NCI-H82 (cell line): ENCODE measurements around the gene RAD51B.

Source experiments
- DNase-seq: peaks from one replicate; lab custom pipeline; 2025; lab: John Stamatoyannopoulos, UW

The RAD51B gene

DNA sequence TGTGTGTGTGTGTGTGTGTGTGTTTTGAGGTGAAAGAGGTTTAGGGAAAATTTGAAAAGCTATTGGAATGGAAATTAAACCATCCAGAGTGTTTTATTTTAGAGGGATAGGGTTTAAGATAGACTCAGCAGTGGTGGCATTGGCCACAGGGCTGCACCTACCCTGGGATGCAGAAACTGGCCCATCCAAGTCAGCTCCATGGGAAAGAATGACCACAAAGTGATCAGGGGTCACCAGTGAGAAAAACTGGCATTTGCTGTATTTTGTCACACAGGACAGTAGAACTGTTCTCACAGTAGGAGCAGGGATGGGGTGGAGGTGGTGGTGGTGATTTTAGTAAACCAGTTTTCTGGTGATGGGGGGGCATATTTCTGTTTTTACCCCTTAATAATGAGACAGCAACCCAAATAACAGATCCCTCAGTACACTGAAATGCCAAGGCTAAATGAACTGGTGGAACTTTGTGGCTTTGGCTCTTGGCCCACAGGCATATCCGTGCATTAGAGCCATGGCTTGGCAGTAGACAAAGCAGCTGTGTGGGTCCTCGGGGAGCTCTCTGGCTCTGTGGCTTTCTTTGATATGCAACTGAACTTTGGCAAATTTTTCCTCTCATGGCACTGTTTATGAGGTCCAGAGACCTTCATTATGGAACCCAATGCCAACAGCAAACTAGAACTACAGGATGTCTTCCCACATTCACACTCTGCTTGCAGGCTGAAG lies 625.0 kb downstream of the RAD51B start:
- no peak for DNase-seq

DNA sequence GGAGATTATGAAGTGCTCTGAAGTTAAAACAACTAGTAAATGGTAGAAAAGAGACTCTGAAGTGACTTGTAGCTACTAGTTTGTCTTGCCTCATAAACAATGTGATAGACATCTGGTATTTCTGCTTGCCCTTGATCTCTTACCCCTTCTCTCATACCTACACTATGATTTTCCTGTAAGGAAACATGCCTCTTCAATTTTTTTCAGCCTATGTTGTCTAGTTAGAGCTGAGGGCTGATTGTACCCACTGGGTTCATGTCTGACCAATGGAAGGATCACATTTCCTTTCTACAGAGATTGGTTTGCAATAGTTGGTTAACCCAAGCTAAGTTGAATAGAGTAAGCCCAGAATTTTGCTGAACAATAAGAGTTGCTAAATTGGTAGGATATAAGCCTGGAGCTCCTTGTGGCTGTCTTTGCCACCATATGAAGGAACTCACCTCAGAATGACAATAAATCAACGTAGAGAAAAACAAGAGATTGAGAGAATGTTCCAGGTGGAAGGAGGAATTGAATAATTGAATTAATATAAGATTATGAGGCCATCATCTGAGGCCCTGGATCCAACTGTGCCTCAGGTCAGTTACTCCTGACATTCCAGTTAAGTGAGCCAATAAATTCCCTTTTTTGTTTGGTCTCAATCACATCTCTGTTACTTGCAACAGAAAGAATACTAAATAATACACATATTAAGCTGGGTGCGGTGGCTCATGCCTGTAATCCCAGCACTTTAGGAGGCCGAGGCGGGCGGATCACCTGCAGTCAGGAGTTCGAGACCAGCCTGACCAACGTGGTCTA lies 626.9 kb downstream of the RAD51B start:
- DNase-seq: no peak

DNA sequence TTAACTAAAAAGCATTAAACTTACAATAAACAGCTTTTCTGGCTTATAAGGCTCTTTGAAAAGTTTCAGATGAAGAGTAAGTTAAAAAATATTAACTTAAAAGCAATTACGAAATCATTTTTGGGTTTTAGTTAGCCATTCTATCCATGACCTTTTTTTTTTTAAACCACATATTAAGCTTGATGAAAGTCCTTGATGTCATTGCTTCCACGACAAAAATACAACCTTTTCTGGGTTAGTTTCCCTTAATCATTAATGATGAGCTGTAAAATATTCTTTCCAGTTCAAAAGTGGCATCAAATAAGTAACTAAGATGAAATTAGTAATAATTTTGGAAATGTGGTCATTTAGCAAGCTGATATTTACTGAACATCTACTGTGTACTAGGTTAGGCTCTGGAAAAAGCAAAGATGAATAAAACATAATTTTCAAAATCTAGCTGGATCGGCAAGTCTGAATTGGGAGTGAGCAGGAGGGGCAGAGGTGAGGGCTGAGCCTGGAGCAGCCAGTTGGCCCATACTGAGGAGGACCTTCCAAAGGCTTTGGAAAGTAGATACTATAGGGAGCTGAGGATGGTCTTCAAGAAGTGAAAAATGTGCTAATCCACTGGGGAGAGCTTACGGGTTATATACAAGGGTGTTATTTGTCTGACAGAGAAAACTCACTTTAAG lies 628.1 kb downstream of the RAD51B start:
- no peak for DNase-seq

DNA sequence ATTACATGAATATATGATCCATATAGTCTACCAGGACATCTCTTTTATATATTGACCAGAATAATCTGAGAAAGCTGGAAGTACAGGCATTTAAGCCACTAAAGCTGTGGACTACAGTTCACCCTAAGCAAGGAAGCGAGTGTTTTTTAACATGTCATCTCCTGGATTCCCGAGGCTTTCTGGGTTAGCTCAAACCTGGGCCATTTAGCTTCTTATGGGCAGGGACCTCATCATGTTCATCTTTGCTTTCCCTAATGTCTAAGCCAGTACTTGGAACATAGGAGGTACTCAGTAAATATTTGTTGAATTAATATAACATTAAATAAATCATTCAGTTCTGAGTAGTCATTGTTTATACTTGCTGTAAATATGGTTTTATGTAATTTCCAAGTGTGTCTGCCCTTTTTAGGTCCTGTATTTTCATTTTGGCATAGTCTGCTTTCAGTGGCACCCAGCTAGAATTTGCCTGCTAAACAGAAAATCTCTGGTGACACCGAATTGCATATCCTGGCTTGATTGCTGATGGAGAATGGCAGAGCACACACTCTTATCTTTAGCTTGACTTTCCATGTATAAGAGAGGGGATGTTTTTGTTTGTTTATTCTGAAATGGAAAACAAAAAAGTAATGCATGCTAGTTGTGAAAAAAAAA lies 628.8 kb downstream of the RAD51B start:
- no peak for DNase-seq

DNA sequence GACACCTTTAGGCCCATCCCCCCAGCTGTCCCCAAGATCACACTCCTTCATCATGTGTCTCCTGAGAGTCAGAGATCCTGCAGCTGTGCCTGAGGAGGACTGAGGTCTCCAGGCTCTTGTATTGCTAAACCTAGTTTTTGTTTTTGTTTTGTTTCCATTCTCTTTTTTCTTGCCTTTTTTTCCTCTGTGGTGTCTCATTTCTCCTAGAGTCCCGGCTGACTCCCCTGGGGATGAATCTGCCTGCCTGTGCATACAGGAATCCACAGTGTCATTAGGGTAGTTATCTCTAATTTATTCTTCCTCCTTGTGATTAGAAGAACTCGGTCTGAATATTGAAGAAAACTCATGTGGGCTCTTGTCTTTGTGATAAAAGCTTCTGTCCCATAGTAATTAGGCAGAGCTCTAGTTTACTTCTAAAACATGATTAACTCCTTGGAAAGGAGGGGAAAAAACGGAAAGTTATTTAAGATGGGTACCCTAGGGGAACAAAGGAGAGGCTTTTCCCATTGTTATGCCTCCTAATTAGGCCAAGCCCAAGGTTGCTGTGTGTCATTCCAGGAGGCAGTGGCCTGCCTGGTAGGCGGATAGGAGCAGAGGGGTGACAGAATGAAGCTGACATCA lies 630.1 kb downstream of the RAD51B start:
- no peak for DNase-seq

DNA sequence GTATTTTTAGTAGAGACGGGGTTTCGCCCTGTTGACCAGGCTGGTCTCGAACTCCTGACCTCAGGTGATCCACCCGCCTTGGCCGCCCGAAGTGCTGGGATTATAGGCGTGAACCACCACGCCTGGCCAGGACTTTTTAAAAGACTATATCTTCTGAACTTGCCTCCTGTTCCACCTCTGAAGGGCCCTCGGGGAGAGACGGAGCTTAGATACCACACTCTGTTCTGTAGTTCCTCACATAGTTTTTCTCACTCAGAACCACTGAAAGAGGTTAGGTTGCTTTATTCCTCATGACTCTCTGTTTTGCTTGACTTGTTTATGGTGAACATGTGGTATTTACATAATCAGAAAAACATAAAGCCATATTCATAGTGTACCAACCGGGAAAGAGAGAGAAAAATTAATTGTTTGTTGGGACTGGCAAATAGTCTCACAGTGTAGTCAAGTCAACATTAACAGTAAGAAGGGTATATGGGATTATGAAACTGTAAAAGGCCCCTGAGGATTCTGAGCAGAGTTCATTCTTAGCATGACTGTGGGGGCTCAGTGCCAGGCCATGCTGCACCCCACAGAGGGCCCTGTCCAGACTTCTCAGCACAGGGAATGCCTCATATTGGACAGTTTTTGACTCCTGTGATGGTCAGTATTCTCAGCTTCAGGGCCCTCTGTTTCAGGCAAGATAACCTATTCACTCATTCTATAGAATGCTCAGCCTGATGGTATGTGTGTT lies 631.0 kb downstream of the RAD51B start:
- no peak for DNase-seq

DNA sequence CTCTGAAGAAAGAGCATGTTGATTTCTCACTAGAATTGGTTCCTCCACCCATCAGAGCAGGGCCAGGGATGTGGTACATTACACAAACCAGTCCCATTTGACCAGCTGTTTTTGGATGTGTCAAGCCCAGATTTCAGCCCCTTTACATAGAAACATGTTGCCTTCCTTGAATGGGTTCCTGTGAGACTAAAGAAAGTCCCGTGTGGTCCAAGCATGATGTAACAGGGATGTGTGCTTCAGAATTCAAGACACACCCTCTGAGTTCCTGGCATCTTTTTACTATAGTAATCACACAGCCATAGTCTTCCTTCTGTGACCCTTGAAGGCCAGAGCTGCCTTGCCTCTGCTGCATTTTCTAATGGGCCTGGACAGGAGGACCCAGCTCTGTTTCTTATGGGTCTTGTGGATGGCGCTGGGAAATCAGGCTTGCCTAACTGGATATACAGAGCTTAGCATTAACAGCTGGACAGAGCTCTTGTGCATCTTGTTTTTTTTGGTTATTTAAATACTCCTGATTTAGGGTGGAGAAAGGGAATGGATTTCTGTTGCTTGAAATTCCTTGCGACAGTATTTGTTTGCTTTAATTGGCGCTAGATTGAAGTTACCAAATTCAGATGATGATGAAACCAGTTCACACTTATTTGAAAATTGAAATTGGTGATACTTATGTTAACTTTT lies 632.3 kb downstream of the RAD51B start:
- DNase-seq: peak; percentile 8

DNA sequence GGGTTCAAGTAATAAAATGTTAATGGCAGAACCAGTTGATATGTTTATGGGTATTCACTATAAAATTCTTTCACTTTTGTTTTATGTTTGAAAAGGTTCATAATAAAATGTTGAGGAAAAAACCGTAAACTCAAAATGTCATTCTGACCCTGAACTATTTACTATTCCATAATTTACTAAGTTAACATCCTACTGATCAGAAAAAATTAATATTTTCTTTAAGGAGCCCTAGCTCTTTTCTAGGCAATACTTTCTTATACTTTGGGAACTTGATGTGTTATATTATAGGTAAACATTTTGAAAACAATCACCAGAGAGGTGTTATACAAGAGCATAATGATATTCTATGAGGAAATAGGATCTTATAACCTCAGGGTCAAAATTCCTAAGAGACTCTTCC lies 638.7 kb downstream of the RAD51B start:
- DNase-seq: no peak

DNA sequence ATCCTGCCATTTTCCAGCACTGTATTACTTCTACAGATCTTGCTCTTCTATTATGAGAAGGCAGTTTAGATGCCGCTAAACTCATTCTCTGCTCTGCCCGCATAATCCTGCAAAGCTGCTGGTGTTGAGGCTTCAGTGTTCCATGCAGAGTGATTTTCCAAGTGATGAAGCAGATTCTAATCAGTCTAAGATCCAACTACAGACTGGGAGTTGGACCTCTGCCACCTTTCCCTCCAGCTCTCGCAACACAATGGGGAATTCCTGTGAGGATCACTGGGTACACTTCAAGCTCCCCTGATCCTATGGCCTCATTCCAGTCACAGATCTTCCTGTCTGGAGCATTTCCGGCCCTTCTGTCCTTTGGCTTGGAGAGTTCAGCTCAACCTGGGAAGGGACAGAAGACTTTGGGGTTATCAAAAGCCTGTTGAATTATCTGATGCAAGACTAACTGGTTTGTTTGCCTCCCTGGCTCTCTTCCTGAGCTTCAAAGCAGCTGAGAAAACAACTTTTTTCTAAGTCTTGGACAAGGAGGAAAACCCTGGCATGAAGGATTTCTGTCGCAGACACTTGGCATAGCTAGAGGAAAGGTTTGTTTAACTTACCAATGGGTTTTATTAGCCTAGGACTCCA lies 639.4 kb downstream of the RAD51B start:
- peak; percentile 55 for DNase-seq

DNA sequence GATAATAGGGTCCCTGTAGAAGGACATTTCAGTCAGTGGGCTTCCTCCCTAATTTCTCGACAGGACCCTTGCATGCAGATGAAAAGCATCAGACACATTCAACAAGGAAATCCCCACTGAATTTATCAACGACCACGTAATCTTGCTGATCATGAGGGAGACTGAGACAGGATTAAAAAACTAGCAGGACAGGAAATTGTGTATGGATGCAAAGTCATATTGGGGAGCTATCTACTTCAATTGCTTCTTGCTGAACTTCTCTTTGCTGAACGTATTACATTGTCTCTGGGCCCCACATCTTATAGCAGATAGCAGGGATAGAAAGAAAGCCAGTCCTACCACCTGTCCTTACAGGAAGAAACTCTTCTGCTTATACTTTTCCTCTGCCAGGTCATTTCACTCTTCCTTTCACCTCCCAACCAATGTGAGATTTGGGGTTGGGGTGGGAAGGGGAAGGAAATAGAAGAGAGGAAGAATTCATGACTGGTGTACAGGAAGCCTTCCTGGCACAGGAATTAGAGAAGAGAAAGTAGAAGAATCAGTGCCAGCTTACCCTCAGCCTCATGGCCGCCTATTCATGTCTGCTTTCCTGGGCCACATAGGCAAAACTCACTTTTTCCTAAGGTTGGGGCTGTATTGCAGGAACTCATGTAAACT lies 640.0 kb downstream of the RAD51B start:
- no peak for DNase-seq

DNA sequence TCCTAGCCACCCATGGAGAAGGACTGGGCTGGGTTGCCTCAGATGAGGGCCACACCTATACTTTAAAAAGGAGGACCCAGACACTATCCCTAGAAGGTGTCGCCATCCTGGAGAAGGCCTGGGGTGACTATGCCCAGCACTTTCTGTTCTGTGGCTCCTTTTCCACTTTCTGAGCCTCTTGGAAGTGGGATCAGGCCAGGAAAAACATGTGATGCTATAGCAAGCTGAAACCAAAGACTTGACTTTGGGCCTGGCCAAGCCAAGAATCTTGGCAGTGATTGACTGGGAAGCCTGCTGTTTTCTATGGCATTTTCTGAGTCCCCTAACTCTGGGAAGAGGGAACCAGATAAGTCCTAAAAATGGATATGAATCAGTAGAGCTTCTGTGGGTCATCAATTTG lies 641.0 kb downstream of the RAD51B start:
- DNase-seq: no peak

DNA sequence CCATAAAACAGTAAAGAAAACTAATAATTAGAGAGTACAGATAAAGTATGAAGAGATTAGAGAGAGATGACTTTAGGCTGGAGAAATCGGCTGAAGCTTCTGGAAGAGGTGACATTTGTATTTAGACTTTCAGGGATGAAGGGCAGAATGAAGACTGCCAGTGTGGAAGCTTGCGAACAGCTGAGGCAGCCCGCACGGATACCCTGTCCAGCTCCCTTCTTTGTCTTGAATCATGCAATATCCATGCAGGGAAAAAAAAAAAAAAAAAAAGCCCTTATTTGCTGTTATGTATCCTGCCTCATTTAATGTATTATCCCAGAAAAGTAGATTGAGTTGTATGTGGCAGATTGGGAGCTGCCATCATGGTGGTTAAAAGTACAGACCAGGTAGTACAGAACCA lies 641.5 kb downstream of the RAD51B start:
- DNase-seq: no peak

DNA sequence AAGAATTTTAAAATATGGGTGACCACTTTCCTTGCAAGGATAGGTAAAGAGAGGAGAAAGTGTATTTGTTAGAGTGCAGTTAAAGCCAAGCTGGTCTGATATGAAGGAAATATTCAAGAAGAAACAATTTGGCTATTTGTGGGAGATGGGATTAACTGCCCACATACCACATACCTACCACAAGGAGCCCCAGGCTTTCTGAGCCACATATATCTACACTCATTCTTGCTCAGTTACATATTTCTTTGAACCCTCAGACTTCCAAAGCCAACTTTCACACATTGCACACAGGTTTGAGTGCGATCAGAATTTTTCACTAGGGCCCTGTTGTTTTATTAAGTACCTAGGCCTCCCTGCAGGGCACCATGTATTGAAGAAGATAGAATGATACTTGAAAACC lies 643.1 kb downstream of the RAD51B start:
- DNase-seq: no peak

DNA sequence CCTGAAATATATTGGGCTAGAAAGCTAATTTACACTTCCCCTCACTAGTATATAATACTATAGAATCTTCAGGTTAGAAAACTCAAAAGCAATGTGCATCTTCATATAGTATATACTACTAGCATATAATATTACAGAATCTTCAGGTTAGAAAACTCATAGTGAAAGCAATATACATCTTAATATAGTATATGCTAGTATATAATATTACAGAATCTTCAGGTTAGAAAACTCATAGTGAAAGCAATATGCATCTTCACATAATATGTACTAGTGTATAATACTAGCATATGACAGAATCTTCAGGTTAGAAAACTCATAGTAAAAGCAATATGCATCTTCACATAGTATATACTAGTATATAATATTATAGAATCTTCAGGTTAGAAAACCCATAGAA lies 643.7 kb downstream of the RAD51B start:
- no peak for DNase-seq

DNA sequence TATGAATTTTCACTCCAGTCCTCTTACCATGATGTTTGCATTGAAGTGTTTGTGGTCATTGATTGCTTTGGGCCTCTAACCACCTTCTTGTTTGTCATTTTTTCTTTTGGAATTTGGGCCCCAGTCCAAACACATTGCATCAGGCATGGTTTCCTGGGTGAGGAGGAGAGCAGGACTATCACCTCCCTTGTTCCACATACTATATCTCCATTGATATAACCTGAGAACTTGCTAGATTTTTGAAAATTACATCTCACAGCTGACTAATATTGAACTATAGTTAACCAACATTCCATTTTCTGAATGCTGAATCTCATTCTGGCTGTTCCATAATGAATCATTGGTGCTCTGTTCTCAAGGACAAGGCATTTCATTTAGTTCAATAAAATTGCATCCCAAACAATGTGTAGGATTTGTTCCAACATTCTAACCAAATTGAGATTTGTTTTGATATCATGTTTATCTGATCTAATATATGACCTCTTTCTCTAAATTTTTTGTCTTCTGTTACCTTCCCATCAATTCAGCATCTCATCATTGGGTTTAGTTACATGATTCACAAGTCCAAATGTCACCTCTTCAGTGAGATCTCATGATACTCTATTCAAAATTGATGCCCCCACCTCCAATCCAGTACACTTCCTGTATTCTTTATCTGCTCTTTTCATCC lies 644.3 kb downstream of the RAD51B start:
- DNase-seq: no peak

DNA sequence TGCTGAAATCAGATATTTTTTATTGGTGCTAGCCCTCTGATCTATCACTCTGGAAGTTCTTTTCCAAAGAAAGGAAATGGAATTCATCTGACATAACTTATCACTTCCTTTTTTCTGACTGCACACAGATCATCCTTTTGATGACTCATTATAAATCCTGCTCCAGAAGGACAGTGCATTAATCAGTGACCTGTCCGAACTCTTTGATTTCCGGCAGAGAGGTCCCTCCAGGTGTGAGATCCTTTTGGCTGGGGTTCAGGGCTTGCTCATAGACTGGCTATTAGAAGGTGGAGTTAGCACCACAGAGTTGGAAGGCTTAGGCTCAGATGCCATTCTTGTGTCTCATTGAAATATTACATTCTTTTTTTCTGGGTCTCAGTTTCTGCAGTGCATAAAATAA lies 645.1 kb downstream of the RAD51B start:
- no peak for DNase-seq

DNA sequence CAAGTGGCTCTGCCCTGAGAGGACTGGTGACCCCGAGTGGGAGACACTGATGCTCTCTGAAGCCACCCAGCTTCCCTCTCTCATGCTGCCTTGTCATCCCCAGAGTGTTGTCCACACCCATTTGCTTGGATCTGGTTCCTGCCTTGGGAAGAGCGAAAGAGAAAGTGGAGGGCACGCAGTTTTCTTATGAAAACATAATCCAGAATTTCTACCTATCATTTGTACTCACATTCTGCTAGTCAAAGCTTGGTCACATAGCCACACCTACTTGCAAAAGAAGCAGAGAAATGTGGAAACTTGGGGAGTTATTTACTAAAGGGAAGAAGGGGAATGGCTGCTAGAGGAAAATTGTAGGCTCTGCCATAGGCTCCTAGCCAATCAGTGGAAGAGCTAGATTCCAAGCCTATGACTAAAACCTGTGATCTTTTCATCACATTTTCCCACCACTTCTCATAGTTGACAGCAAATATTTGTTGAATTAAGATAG lies 647.0 kb downstream of the RAD51B start:
- DNase-seq: no peak

DNA sequence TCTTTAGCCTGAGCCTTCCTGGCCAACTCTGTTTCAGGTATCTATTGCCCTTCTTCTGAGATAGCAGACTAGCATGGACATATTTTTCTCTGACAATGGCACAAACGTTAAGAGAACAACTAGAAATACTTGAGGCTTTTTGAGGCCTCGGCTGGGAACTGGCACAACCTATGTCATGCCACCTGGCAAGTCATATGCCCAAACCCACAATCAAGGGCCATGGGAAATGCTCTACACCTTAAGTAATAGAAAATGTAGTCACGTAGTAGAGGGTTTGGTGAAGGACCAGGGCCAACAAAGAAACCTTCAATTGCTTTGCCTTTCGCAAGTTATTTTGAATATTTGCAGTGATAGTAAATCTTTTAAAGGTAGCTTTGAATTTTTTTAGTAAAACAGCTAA lies 647.8 kb downstream of the RAD51B start:
- DNase-seq: no peak
